ENCODE measurements around the gene MEGF6.

DNA sequence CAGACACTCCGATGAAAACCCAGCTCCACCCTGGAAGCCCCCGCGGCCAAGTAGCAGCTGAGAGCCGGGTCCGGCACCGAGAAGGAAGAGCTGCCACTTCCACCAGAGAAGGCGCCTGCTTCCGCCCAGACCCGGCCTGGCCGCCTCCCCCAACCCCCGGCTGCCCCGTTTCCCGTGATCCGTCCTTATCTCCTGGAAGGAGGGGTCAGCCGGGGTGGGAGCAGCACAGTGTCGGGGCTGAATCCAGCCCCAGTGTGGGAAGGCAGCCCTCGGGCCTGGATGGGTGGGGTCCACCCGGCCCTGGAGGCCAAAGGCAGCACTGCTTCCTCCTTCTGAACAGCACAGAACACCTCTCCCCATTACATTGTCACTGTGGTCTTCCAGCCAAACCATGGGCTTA lies 69.4 kb downstream of the MEGF6 start:
- TF ChIP-seq GABPA (IDR thresholded peaks at IDR 0.05; ENCODE audit: low read depth) (no peak), CTCF (IDR thresholded peaks at IDR 0.05; ENCODE audit: insufficient read depth, low read length) (no peak), POLR2AphosphoS5 (IDR thresholded peaks at IDR 0.05; ENCODE audit: low read depth) (no peak), SPI1 (IDR thresholded peaks at IDR 0.05; ENCODE audit: borderline replicate concordance, low read depth) (no peak)
